Gastroesophageal sphincter (tissue), 4 donors: ENCODE data around the gene SPDYA. TPM values are rescaled to one million over a fixed set of nuclear protein-coding genes. Genes with fewer than 3 reads are reported as not detected.

Experiments
- ATAC-seq: fragments of 150-250 bp; one replicate; pipeline ENCODE4 v1.9.1; 2016; ENCODE audit warnings: mild to moderate bottlenecking, moderate library complexity
- H3K27ac ChIP-seq, 4 donors: fragments of 200-600 bp; sonication (generic) in 3 of 4; 1 replicate in 3 of 4; 2 replicates in 1 of 4; pipeline ENCODE4 v1.5.1; 2016 to 2019
- H3K27me3 ChIP-seq: fragments of 200-600 bp; sonication (generic); one replicate; pipeline ENCODE4 v1.5.1; 2019
- H3K36me3 ChIP-seq, 2 donors: fragments of 200-600 bp; sonication (generic); one replicate each; pipeline ENCODE4 v1.5.1; 2019; ENCODE audit warnings: control low read depth in 1 of 2
- H3K4me1 ChIP-seq, 3 donors: fragments of 200-600 bp; sonication (generic); 1 replicate in 2 of 3; 2 replicates in 1 of 3; pipeline ENCODE4 v1.5.1; 2016 to 2019; ENCODE audit warnings: control low read depth in 2 of 3
- H3K4me3 ChIP-seq, 2 donors: fragments of 200-600 bp; sonication (generic); one replicate each; pipeline ENCODE4 v1.5.1; 2019; ENCODE audit warnings: mild to moderate bottlenecking in 1 of 2, moderate library complexity in 1 of 2
- H3K9me3 ChIP-seq, 3 donors: fragments of 200-600 bp; sonication (generic); one replicate each; pipeline ENCODE4 v1.5.1; 2017 to 2019; ENCODE audit warnings: control low read depth in 2 of 3
- CTCF ChIP-seq, 4 experiments: fragments of 200-600 bp in 2 of 4; fragments of 450-650 bp in 2 of 4; sonication (generic) in 1 of 4; IDR thresholded peaks; one replicate each; pipeline ENCODE4 v1.5.1; 2017 to 2019; ENCODE audit warnings: antibody characterized with exemption in 4 of 4, mild to moderate bottlenecking in 2 of 4, moderate library complexity in 2 of 4
- EP300 ChIP-seq: sonication (generic); formaldehyde crosslinking; IDR thresholded peaks from one replicate; pipeline ENCODE4 v1.6.1; 2017; ENCODE audit warnings: antibody characterized with exemption, mild to moderate bottlenecking
- POLR2A ChIP-seq, 2 donors: fragments of 450-650 bp; IDR thresholded peaks; one replicate each; pipeline ENCODE4 v1.6.1; 2017; ENCODE audit warnings: antibody characterized with exemption in 2 of 2, mild to moderate bottlenecking in 2 of 2, moderate library complexity in 1 of 2
- POLR2AphosphoS5 ChIP-seq: sonication (generic); formaldehyde crosslinking; IDR thresholded peaks from one replicate; pipeline ENCODE4 v1.6.1; 2017; ENCODE audit warnings: antibody characterized with exemption
- WGBS, 2 donors: methylation state at CpG; one replicate each; pipeline ENCODE4 v1.1.5; 2018; ENCODE audit warnings: low coverage in 1 of 2; 5-methylcytosine and 5-hydroxymethylcytosine counted together
- total RNA-seq, 4 donors: library from RNA; depleted of rRNA; stranded (reverse); fragments of >200 nt; gene quantifications; one replicate each; pipeline ENCODE4 v1.1.0, GENCODE V29; 2016

SPDYA gene
- total RNA-seq, 4 donors from 2014 or later, result 1.0 to 3.9 (median 2.1) TPM

GRCh38 chr2:28767337-28767736 is 43.3 kb upstream of the SPDYA start:
- TF ChIP-seq CTCF (IDR thresholded peaks at IDR 0.05) (no peak), EP300 (no peak), POLR2A (IDR thresholded peaks at IDR 0.05) (no peak), POLR2AphosphoS5 (no peak)
- Histone ChIP-seq H3K36me3 (no peaks in the 10 kb centered on the region), H3K4me3 (no peak overlapping the region), H3K9me3 (no peaks in the 10 kb centered on the region), H3K27ac (no peak overlapping the region), H3K4me1 (peaks cover 12 to 100% (median 26%) of the 10 kb centered on the region in 3 donors), H3K27me3 (no peaks in the 10 kb centered on the region)
- no peak for ATAC-seq
- 21 to 42% methylated on average over 3 of the region's 3 CpGs for WGBS, 2 donors

- ATAC-seq, result no peak
- Histone ChIP-seq H3K27me3 (no peaks in the 10 kb centered on the region), H3K36me3 (no peaks in the 10 kb centered on the region), H3K4me3 (no peak overlapping the region), H3K4me1 (peaks cover 7 to 100% (median 17%) of the 10 kb centered on the region in 3 donors), H3K9me3 (no peaks in the 10 kb centered on the region), H3K27ac (peak overlapping the region in 1 of 4 donors; percentile 15)
- no peak for TF ChIP-seq POLR2A (IDR thresholded peaks at IDR 0.05)
- TF ChIP-seq POLR2AphosphoS5, result no peak
- no peak for TF ChIP-seq EP300
- no peak for TF ChIP-seq CTCF (IDR thresholded peaks at IDR 0.05)
Measured at GRCh38 chr2:28768422-28768821, 42.2 kb upstream of the SPDYA start.

GRCh38 chr2:28768952-28769351 is 41.7 kb upstream of the SPDYA start:
- peaks cover 7 to 100% (median 17%) of the 10 kb centered on the region in 3 donors for H3K4me1 ChIP-seq
- H3K36me3 ChIP-seq, result no peaks in the 10 kb centered on the region
- H3K27ac ChIP-seq, result peak overlapping the region in 1 of 4 donors; percentile 15
- WGBS, 2 donors, result 64 to 79% methylated on average over 4 to 5 of the region's 5 CpGs
- ATAC-seq, result no peak
- H3K4me3 ChIP-seq, result no peak overlapping the region
- H3K27me3 ChIP-seq, result no peaks in the 10 kb centered on the region
- H3K9me3 ChIP-seq, result no peaks in the 10 kb centered on the region
- TF ChIP-seq POLR2A (IDR thresholded peaks at IDR 0.05) (no peak), EP300 (no peak), CTCF (IDR thresholded peaks at IDR 0.05) (no peak), POLR2AphosphoS5 (no peak)

- no peak for TF ChIP-seq EP300
- ATAC-seq, result no peak
- H3K36me3 ChIP-seq, result peaks cover 0 to 6% of the 10 kb centered on the region in 2 donors
- H3K4me1 ChIP-seq, result peaks cover 6 to 100% (median 13%) of the 10 kb centered on the region in 3 donors
- H3K27ac ChIP-seq, result peak overlapping the region in 1 of 4 donors; percentile 6
- H3K9me3 ChIP-seq, result no peaks in the 10 kb centered on the region
- no peak overlapping the region for H3K4me3 ChIP-seq
- WGBS, 2 donors, result 46 to 73% methylated on average over 2 of the region's 2 CpGs
- no peaks in the 10 kb centered on the region for H3K27me3 ChIP-seq
Measured at GRCh38 chr2:28772351-28772750, 38.3 kb upstream of the SPDYA start.

GRCh38 chr2:28776471-28776870 is 34.2 kb upstream of the SPDYA start:
- Histone ChIP-seq H3K4me3 (no peak overlapping the region), H3K27ac (peak overlapping the region in 3 of 4 donors; percentile 21 to 47 (median 30)), H3K36me3 (peaks cover 16 to 47% of the 10 kb centered on the region in 2 donors), H3K9me3 (no peaks in the 10 kb centered on the region), H3K27me3 (no peaks in the 10 kb centered on the region), H3K4me1 (peaks cover 6 to 98% (median 16%) of the 10 kb centered on the region in 3 donors)
- WGBS, 2 donors, result 36 to 44% methylated on average over 3 to 6 of the region's 6 CpGs
- TF ChIP-seq POLR2A (IDR thresholded peaks at IDR 0.05) (no peak), CTCF (IDR thresholded peaks at IDR 0.05) (no peak), EP300 (no peak), POLR2AphosphoS5 (no peak)
- no peak for ATAC-seq
